Measurements from ENCODE around the gene MARK4.

Gene MARK4

GRCh38 chr19:45340899-45341453 lies 89.9 kb downstream of the MARK4 start:
- TF ChIP-seq ZNF274 (IDR thresholded peaks at IDR 0.05; ENCODE audit: low read depth, low read length): no peak
- no peak for TF ChIP-seq YY1 (IDR thresholded peaks at IDR 0.05; ENCODE audit: insufficient read depth, insufficient read length)
- TF ChIP-seq SUZ12 (IDR thresholded peaks at IDR 0.05; ENCODE audit: extremely low read depth, insufficient read depth, insufficient read length): no peak
- H3K4me3 ChIP-seq (ENCODE audit: insufficient read length, low read depth): peak overlapping the region; percentile 36
- no peaks in the 10 kb centered on the region for H3K4me1 ChIP-seq (ENCODE audit: insufficient read depth, insufficient read length)
- no peaks in the 10 kb centered on the region for H3K9me3 ChIP-seq (ENCODE audit: insufficient read depth, low read length)
- DNase-seq (ENCODE audit: low read depth, low spot score): no peak
- no peaks in the 10 kb centered on the region for H3K36me3 ChIP-seq (ENCODE audit: insufficient read depth, insufficient read length, low read length)
- H3K27me3 ChIP-seq (ENCODE audit: insufficient read depth, insufficient read length): peaks cover 36% of the 10 kb centered on the region
- peak overlapping the region; percentile 42 for H3K9ac ChIP-seq (ENCODE audit: insufficient read length, low read depth)

GRCh38 chr19:45342911-45343310 lies 91.8 kb downstream of the MARK4 start:
- peaks cover 4% of the 10 kb centered on the region for H3K4me1 ChIP-seq (ENCODE audit: insufficient read depth, insufficient read length)
- no peak overlapping the region for H3K4me3 ChIP-seq (ENCODE audit: insufficient read length, low read depth)
- no peaks in the 10 kb centered on the region for H3K36me3 ChIP-seq (ENCODE audit: insufficient read depth, insufficient read length, low read length)
- no peak overlapping the region for H3K9ac ChIP-seq (ENCODE audit: insufficient read length, low read depth)
- TF ChIP-seq ZNF274 (IDR thresholded peaks at IDR 0.05; ENCODE audit: low read depth, low read length) (no peak), YY1 (IDR thresholded peaks at IDR 0.05; ENCODE audit: insufficient read depth, insufficient read length) (no peak), SUZ12 (IDR thresholded peaks at IDR 0.05; ENCODE audit: extremely low read depth, insufficient read depth, insufficient read length) (no peak)
- peaks cover 36% of the 10 kb centered on the region for H3K27me3 ChIP-seq (ENCODE audit: insufficient read depth, insufficient read length)
- no peaks in the 10 kb centered on the region for H3K9me3 ChIP-seq (ENCODE audit: insufficient read depth, low read length)
- no peak for DNase-seq (ENCODE audit: low read depth, low spot score)

GRCh38 chr19:45344621-45345505 lies 93.8 kb downstream of the MARK4 start:
- Histone ChIP-seq H3K9ac (ENCODE audit: insufficient read length, low read depth) (no peak overlapping the region), H3K36me3 (ENCODE audit: insufficient read depth, insufficient read length, low read length) (peaks cover 9% of the 10 kb centered on the region), H3K4me1 (ENCODE audit: insufficient read depth, insufficient read length) (peaks cover 9% of the 10 kb centered on the region), H3K27me3 (ENCODE audit: insufficient read depth, insufficient read length) (peaks cover 28% of the 10 kb centered on the region), H3K4me3 (ENCODE audit: insufficient read length, low read depth) (no peak overlapping the region), H3K9me3 (ENCODE audit: insufficient read depth, low read length) (no peaks in the 10 kb centered on the region)
- DNase-seq (ENCODE audit: low read depth, low spot score): no peak
- TF ChIP-seq ZNF274 (IDR thresholded peaks at IDR 0.05; ENCODE audit: low read depth, low read length) (no peak), YY1 (IDR thresholded peaks at IDR 0.05; ENCODE audit: insufficient read depth, insufficient read length) (no peak), SUZ12 (IDR thresholded peaks at IDR 0.05; ENCODE audit: extremely low read depth, insufficient read depth, insufficient read length) (no peak)

GRCh38 chr19:45345506-45345860 lies 94.4 kb downstream of the MARK4 start:
- DNase-seq (ENCODE audit: low read depth, low spot score): no peak
- Histone ChIP-seq H3K4me1 (ENCODE audit: insufficient read depth, insufficient read length) (peaks cover 9% of the 10 kb centered on the region), H3K9me3 (ENCODE audit: insufficient read depth, low read length) (no peaks in the 10 kb centered on the region), H3K36me3 (ENCODE audit: insufficient read depth, insufficient read length, low read length) (peaks cover 12% of the 10 kb centered on the region), H3K27me3 (ENCODE audit: insufficient read depth, insufficient read length) (peaks cover 24% of the 10 kb centered on the region), H3K4me3 (ENCODE audit: insufficient read length, low read depth) (no peak overlapping the region), H3K9ac (ENCODE audit: insufficient read length, low read depth) (no peak overlapping the region)
- TF ChIP-seq SUZ12 (IDR thresholded peaks at IDR 0.05; ENCODE audit: extremely low read depth, insufficient read depth, insufficient read length) (no peak), YY1 (IDR thresholded peaks at IDR 0.05; ENCODE audit: insufficient read depth, insufficient read length) (no peak), ZNF274 (IDR thresholded peaks at IDR 0.05; ENCODE audit: low read depth, low read length) (no peak)

- Histone ChIP-seq H3K9ac (ENCODE audit: insufficient read length, low read depth) (no peak overlapping the region), H3K36me3 (ENCODE audit: insufficient read depth, insufficient read length, low read length) (peaks cover 22% of the 10 kb centered on the region), H3K27me3 (ENCODE audit: insufficient read depth, insufficient read length) (peaks cover 15% of the 10 kb centered on the region), H3K4me1 (ENCODE audit: insufficient read depth, insufficient read length) (peaks cover 9% of the 10 kb centered on the region), H3K4me3 (ENCODE audit: insufficient read length, low read depth) (no peak overlapping the region), H3K9me3 (ENCODE audit: insufficient read depth, low read length) (no peaks in the 10 kb centered on the region)
- TF ChIP-seq SUZ12 (IDR thresholded peaks at IDR 0.05; ENCODE audit: extremely low read depth, insufficient read depth, insufficient read length) (no peak), YY1 (IDR thresholded peaks at IDR 0.05; ENCODE audit: insufficient read depth, insufficient read length) (no peak), ZNF274 (IDR thresholded peaks at IDR 0.05; ENCODE audit: low read depth, low read length) (no peak)
- DNase-seq (ENCODE audit: low read depth, low spot score): no peak
These were observed 95.4 kb downstream of the MARK4 start for GRCh38 chr19:45346449-45346848.

- H3K9ac ChIP-seq (ENCODE audit: insufficient read length, low read depth): no peak overlapping the region
- DNase-seq (ENCODE audit: low read depth, low spot score): no peak
- H3K4me1 ChIP-seq (ENCODE audit: insufficient read depth, insufficient read length): peaks cover 9% of the 10 kb centered on the region
- no peaks in the 10 kb centered on the region for H3K9me3 ChIP-seq (ENCODE audit: insufficient read depth, low read length)
- H3K4me3 ChIP-seq (ENCODE audit: insufficient read length, low read depth): no peak overlapping the region
- H3K27me3 ChIP-seq (ENCODE audit: insufficient read depth, insufficient read length): peaks cover 4% of the 10 kb centered on the region
- TF ChIP-seq YY1 (IDR thresholded peaks at IDR 0.05; ENCODE audit: insufficient read depth, insufficient read length): no peak
- TF ChIP-seq SUZ12 (IDR thresholded peaks at IDR 0.05; ENCODE audit: extremely low read depth, insufficient read depth, insufficient read length): no peak
- TF ChIP-seq ZNF274 (IDR thresholded peaks at IDR 0.05; ENCODE audit: low read depth, low read length): no peak
- H3K36me3 ChIP-seq (ENCODE audit: insufficient read depth, insufficient read length, low read length): peaks cover 35% of the 10 kb centered on the region
These were observed 96.7 kb downstream of the MARK4 start for GRCh38 chr19:45347570-45348366.

Measured in NT2/D1 (cell line).